Nucleus accumbens (tissue), 56 donors: ENCODE results near the gene CNTROB.
A peak's percentile ranks its signal among the peaks of the same experiment; 100 is the strongest.

ENCODE experiments used
- DNase-seq, 56 donors: peaks; one replicate each; lab custom pipeline; 2025; lab: John Stamatoyannopoulos, UW

The CNTROB gene

DNA sequence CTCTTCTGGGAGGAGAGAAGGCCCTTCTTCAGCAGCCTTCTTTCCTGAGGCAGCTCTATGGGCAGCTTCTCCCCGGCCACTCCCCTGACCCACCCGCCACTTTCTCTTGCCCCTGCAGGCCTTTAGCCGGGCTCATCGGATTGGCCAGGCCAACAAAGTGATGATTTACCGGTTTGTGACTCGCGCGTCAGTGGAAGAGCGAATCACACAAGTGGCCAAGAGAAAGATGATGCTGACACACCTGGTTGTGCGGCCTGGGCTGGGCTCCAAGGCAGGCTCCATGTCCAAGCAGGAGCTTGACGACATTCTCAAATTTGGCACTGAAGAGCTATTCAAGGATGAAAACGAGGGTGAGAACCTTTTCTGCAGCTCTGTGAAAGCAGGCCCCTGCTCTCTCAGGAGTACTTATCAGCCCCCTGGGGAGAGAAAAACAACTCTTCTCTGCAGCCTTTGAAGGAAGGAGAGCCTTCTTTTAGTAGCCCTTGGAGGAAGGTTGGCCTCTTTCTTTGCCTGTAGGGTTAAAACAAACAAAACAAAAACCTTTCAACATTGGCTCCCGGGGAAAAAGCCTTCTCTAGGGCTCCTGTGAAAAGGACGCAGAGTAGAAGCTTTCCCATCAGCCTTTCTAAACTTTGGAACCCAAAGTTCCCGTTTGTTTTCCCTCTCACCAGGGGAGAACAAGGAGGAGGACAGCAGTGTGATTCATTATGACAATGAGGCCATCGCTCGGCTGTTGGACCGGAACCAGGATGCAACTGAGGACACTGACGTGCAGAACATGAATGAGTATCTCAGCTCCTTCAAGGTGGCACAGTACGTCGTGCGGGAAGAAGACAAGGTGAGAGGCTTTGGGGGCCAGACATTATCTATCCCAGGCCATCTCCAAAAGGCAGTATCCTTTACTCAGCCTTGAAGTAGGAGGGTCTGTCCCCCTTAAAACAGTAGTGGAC, 28.6 kb upstream of the CNTROB start:
- no peak for DNase-seq

- no peak for DNase-seq
Observed at GRCh38 chr17:7909089-7909488, 22.9 kb upstream of the CNTROB start.

- no peak for DNase-seq
Observed at GRCh38 chr17:7910281-7910680, 21.7 kb upstream of the CNTROB start.

GRCh38 chr17:7910711-7911110, 21.3 kb upstream of the CNTROB start:
- DNase-seq = no peak

DNA sequence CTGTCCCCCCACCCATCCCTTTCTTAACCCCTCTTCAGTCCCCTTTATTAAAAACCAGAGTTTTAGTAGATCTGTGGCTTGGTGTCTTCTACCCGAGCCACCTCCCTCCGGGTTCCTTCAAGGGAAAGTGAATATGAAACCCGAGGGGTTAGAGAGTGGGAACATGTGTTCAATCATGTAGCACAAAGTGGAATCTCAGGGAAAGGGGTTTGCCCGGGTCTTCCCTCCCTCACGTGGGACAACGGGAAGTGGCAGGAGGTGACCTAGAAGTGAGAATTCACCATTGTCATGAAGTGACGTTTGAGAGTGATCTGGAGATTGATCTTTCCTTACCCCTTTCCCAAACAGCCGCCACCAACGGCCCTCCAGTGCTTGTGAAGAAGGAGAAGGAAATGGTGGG, 20.9 kb upstream of the CNTROB start:
- no peak for DNase-seq

DNA sequence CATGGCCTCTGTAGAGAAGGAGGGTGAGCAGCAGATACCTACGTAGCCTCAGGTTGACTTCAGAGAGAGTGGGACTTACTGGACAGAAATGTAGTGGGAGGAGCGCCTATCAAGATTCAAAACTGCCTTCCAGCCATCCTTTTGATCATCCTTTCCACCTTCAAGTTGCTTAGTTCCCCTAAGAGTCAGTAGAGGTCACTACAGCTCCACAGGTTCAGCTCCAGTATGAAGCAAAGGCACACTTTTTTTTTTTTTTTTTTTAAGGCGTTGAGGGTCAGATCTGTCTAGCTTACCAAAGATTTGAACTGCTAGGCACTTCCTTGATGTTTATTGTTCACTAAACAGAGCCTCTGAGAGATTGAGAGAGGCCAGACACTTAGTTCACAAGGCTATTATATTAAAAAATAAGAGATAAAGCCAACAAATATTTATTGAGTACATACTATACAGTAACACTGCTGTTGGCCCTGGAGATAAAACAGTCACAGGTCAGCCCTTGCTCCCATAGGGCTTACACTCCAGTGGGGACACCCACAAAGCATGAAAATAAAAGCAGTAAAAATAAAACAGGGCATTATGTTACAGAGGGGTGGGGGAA, 19.0 kb upstream of the CNTROB start:
- peak in 7 of 56 donors; percentile 3 to 39 (median 13) for DNase-seq

DNA sequence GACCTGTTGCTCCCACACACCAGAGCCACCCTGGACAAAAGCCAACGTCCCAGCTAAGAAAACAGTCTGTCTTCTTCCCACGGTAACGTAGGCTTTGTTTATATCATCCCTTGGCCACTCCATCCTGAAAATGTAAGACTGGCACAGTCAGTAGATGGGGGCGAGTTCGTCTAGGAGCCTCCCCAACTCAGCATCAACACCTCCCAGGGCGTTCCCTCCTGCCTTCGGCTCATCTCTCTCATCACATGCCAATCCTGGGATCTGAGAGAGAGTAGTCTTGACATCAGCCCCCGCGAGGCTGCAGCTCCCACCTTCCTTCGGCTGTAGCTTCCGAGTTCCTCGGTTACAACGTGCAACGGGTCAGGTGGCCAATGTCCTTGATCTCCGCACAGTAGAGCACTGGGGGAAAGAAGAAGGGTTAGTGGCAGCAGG, 16.8 kb upstream of the CNTROB start:
- DNase-seq = peak in 9 of 56 donors; percentile 51 to 82 (median 71)

DNA sequence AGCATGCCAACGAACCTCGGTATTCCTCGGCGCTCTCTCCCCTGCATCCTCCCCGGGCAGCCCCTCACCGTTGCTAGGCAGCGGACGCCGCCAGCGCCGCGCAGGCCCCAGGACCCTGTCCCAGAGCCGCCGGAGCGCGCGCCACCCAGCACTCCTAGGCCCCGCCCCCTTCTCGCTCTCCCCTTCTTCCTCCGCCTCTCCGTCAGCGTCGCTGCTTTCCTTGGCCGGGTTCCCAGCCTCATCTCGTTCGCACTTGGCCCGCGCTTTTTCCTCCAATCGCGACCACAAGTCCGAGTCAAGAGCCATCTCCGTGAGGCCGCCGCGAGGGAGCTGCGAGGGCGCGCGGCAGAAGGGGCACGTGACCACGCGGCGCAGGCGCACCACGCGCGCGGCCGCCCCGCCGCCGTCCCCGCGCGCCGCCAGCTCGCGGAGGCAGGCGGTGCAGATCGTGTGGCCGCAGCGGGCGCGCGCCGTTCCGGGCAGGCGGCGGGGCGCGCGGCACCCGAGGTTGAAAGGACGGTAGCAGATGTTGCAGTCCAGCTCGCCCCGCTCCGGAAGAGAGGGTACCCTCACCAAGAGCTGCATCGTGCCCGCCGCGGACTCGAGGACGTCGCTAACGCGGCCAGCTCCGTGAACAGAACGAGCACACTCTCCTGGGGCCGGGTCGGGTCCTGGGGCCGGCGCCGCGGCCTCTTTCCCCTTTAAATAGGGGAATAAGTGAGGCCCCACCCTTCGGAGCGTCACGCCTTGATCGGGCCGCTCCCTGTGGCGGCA, 16.2 kb upstream of the CNTROB start, which contains the start of gene RNF227:
TSS of gene RNF227 (minus strand) at position 679 of the 774 bp plus-strand sequence. CDS start at position 585, 94 bp downstream.
- DNase-seq = peak in 55 of 56 donors; percentile 31 to 90 (median 80)

GRCh38 chr17:7916385-7916682, 15.7 kb upstream of the CNTROB start:
- DNase-seq = peak in 3 of 56 donors; percentile 5 to 70 (median 40)

DNA sequence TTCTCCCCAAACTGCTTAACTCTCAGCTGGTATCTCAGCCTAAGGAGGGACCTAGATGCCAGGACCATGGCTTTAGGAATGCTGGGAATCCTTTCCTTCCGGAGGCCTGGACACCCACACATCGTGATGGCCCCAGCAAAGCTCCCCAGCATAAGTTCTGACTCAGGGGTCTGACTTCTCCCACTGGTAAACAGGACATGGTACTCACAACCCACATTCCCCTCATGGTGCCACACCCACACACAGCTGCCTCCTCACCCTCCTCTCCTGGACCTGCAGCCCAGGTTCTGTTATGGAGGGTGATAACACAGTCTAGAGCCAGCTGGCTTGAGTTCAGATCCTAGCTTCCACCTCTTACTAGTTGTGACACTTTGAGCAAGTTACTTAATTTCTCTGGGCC, 15.2 kb upstream of the CNTROB start:
- no peak for DNase-seq

DNA sequence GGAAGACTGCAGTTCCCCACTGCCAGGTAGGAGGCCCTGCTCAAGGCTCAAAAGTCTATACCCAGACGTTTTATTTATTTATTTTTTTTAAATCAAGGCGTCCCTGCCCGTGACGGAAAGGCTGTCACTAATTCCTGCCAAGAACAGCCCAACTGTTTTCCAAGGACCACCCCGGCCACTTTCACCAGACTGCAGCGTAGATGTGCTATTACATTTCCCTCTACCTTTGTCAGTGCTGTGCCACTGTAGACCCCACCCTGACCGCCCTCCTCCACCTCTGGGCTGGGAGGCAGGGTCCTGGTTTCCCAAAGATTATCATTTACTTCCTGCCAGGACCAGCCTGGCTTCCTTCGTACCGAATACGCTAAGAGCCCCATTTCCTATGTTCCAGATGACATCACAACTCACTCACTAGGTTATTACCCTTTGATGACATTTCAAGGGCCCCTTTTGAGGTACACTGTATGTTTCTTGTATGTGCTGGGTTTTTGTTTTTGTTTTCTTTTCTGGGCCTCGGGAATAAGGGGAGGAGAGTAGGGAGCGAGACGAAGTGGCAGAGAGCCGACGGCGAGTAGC, 9.6 kb upstream of the CNTROB start:
- no peak for DNase-seq

DNA sequence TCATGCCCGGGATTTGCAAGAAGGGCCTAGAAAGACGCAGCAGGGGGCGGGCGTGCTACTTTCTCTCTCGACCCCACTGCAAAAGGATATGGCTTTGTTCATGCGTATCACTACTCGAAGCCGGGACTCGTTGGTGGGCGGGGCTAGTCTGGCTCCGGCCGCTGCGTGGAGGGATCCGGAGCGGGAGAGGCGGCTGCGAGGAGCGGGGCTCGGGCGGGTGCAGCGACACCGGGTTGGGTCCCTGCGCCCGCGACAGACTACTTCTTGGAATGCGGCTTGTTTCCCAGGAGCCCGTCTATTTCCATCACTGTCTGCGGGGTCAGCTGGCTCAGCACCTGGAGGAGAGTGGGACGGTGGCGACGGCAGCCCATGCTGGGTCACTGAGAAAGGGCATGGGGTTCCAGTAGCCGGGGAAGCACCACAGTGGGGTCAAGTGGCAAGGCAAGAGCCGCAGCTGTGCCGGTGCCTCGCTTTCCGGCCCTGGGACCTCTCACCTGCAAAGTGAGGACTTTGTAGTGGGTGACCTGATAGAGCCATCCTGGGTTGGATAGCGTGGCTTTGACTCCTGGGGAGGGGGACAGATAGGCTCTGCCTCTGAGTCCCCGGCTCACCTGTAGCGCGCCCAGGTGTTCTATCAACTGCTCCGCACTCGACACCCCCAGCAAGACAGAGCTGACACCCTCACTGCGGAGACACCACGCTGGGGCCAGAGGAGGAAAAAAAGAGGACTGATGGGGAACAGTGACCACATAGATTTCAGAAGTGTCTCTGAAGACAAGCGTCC, 9.0 kb upstream of the CNTROB start:
- peak in 50 of 56 donors; percentile 19 to 85 (median 60) for DNase-seq

GRCh38 chr17:7927596-7927995, 4.4 kb upstream of the CNTROB start:
- no peak for DNase-seq

DNA sequence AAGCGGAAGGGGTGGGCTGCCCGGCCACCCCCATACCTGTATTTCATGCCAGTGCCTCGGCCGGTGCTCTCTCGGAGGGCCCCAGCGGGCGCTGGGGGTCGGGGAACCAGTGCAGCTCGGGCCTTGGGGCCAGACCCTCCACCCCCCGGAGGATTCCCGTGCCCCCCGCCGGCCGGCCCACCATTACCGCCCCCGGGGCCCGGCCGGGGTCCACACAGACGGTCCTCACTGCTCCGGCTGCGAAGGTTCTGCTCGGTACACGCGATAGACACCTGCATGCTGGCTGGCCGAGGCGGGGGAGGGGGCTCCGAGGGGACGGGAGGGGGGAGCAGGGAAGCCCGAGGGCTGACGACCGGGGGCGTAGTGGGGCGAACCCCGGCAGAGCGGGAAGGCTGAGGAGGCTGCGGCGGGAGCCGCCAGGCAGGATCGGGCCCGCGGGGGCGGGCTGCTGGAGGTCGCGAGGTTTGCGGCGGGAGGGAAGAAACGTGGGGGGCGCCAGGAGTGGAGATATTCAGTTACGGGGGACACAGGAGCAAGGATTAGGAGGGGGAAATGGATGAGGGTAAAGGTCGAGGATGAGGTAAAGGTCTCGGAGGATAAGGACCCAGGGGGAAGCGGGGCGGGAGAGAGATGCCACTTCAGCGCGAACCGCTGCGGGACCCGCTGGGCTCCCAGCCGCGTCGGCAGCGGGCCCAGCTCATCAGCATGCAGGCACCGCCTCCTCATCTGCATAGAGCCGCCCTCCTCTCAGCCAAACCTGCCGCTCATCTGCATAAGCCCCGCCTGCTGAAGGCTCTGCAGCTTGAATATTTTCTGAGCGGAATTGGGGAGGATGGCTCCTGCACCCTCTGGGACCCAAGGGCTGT, 2.6 kb upstream of the CNTROB start, which contains the start of gene KCNAB3:
TSS of gene KCNAB3 (minus strand) at position 699 of the 866 bp plus-strand sequence. CDS start at position 278, 421 bp downstream.
- peak in 47 of 56 donors; percentile 9 to 85 (median 52) for DNase-seq

- no peak for DNase-seq
Observed at GRCh38 chr17:7930841-7931631, 970 bp upstream of the CNTROB start.

- peak in 9 of 56 donors; percentile 9 to 55 (median 28) for DNase-seq
Observed at GRCh38 chr17:7932483-7932891, 481 bp downstream of the CNTROB start.

DNA sequence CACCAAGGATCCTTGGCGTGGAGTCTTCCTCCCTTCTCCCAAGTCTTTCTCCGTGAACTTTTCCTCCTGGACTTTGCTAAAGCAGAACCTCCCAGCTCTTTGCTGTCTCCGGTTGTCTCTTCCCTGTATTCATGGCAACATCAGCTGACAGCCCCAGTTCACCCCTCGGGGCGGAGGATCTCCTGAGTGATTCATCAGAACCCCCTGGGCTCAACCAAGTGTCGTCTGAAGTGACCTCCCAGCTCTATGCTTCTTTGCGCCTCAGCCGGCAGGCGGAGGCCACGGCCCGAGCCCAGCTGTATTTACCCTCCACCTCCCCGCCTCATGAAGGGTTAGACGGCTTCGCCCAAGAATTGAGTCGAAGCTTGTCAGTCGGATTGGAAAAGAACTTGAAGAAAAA, 943 bp downstream of the CNTROB start:
- DNase-seq = peak in 3 of 56 donors; percentile 15 to 17 (median 17)

DNA sequence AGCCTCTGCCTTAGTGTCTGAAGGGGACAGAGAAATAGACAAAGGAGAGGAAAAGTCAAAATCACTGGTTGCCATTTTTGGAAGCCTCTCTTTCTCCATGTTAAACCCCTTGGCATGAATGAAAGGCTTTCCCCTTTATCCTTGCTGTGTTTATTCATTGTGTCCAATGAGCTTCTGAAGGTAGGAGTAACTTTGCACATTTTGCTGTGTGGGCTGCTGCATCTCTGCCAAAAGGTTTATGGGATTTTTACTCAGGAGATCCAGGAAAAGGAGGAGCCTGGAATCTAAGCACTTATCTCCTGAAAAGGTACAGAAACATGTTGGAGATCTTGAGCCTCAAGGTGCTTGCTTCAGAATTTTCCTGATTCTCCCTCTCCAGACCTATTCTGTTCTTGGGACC, 3.9 kb downstream of the CNTROB start:
- peak in 3 of 56 donors; percentile 6 to 9 (median 6) for DNase-seq
